Measurements from ENCODE around the gene CYP46A1. TPM values are rescaled to one million over a fixed set of nuclear protein-coding genes. Genes with fewer than 3 reads are reported as not detected.

Gene CYP46A1
- total RNA-seq, 4 donors from 2014 or later = 0.13 to 2.5 TPM; not detected in 2

GRCh38 chr14:99756796-99757195 lies 72.7 kb downstream of the CYP46A1 start:
- H3K27ac ChIP-seq = peak overlapping the region in 2 of 4 donors; percentile 41 to 76
- no peak overlapping the region for H3K4me3 ChIP-seq
- peaks cover 0 to 49% (median 2%) of the 10 kb centered on the region in 4 donors for H3K4me1 ChIP-seq
- peak in 1 of 3 donors; percentile 37 for DNase-seq
- H3K9me3 ChIP-seq = no peaks in the 10 kb centered on the region
- TF ChIP-seq, protein P1, sequence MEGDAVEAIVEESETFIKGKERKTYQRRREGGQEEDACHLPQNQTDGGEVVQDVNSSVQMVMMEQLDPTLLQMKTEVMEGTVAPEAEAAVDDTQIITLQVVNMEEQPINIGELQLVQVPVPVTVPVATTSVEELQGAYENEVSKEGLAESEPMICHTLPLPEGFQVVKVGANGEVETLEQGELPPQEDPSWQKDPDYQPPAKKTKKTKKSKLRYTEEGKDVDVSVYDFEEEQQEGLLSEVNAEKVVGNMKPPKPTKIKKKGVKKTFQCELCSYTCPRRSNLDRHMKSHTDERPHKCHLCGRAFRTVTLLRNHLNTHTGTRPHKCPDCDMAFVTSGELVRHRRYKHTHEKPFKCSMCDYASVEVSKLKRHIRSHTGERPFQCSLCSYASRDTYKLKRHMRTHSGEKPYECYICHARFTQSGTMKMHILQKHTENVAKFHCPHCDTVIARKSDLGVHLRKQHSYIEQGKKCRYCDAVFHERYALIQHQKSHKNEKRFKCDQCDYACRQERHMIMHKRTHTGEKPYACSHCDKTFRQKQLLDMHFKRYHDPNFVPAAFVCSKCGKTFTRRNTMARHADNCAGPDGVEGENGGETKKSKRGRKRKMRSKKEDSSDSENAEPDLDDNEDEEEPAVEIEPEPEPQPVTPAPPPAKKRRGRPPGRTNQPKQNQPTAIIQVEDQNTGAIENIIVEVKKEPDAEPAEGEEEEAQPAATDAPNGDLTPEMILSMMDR (IDR thresholded peaks at IDR 0.05) = no peak
- TF ChIP-seq POLR2A (IDR thresholded peaks at IDR 0.05) = no peak
- H3K36me3 ChIP-seq = no peaks in the 10 kb centered on the region
- no peaks in the 10 kb centered on the region for H3K27me3 ChIP-seq

DNA sequence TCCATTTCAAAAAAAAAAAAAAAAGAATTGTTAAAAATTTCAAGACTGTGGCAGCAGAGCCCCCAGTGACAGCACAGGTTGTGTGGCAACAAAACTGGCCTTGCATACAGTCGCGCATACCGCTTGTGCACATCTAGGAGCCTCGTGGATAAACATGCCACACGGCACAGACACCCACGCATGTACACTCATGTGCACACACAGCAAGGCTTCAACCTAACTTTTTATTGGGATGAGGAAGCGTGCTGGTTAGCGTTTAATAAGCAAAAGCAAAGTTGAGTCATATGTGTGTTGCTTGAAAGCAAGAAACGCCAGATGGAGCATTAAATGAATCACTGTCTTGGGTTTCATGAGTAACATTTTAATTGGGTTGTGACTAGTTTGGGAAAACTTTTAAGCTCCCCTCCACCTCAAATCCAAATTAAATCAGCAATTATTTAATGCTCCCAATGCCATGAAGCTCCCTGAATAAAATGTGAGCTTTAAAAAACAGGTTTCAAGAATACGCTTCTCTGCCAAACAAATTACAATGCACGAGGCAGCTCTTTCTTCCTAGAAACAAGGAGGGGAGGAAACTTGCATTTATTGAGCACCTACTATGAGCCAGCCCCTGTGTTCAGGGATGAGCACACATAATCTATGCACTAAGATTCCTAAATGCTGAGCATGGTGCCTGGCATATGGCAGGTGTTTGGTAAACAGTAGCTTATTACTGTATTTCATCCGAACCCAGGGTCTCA lies 73.4 kb downstream of the CYP46A1 start:
- Histone ChIP-seq H3K4me3 (no peak overlapping the region), H3K36me3 (no peaks in the 10 kb centered on the region), H3K9me3 (no peaks in the 10 kb centered on the region), H3K27me3 (no peaks in the 10 kb centered on the region), H3K4me1 (peaks cover 0 to 44% (median 2%) of the 10 kb centered on the region in 4 donors), H3K27ac (peak overlapping the region in 2 of 4 donors; percentile 50 to 76)
- TF ChIP-seq, protein P1 (IDR thresholded peaks at IDR 0.05) = no peak
- TF ChIP-seq POLR2A (IDR thresholded peaks at IDR 0.05) = no peak
- DNase-seq = peak in 1 of 3 donors; percentile 21

- no peaks in the 10 kb centered on the region for H3K9me3 ChIP-seq
- H3K4me3 ChIP-seq = no peak overlapping the region
- TF ChIP-seq, protein P1 (IDR thresholded peaks at IDR 0.05) = no peak
- no peak for TF ChIP-seq POLR2A (IDR thresholded peaks at IDR 0.05)
- DNase-seq = peak in 1 of 3 donors; percentile 39
- H3K36me3 ChIP-seq = no peaks in the 10 kb centered on the region
- peaks cover 0 to 36% (median 2%) of the 10 kb centered on the region in 4 donors for H3K4me1 ChIP-seq
- H3K27ac ChIP-seq = peak overlapping the region in 2 of 4 donors; percentile 50 to 76
- H3K27me3 ChIP-seq = no peaks in the 10 kb centered on the region
Measured at GRCh38 chr14:99758121-99758821, 74.2 kb downstream of the CYP46A1 start.

GRCh38 chr14:99758872-99759545 lies 74.9 kb downstream of the CYP46A1 start:
- peaks cover 0 to 31% (median 2%) of the 10 kb centered on the region in 4 donors for H3K4me1 ChIP-seq
- H3K27ac ChIP-seq = peak overlapping the region in 1 of 4 donors; percentile 76
- H3K4me3 ChIP-seq = no peak overlapping the region
- H3K27me3 ChIP-seq = no peaks in the 10 kb centered on the region
- TF ChIP-seq POLR2A (IDR thresholded peaks at IDR 0.05) = no peak
- TF ChIP-seq, protein P1 (IDR thresholded peaks at IDR 0.05) = no peak
- no peaks in the 10 kb centered on the region for H3K9me3 ChIP-seq
- peak in 1 of 3 donors; percentile 33 for DNase-seq
- no peaks in the 10 kb centered on the region for H3K36me3 ChIP-seq

DNA sequence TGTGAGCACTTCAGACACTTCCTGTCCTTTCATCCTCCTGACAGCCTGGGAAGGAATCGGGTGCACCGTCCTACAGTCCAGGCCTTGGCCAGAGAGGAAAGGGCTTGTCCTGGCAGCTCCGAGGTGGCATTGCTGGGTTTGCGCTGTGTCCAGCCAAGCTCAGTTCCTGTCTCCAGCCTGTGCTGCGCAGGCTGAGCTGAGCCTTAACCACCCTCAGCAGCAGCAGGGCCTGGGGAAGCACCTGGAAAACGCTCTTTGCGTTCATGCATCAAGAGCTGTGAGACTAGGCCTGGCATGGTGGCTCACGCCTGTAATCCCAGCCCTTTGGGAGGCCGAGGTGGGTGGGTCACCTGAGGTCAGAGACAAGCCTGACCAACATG lies 75.4 kb downstream of the CYP46A1 start:
- Histone ChIP-seq H3K4me3 (no peak overlapping the region), H3K27me3 (no peaks in the 10 kb centered on the region), H3K9me3 (no peaks in the 10 kb centered on the region), H3K36me3 (no peaks in the 10 kb centered on the region), H3K4me1 (peaks cover 0 to 29% (median 2%) of the 10 kb centered on the region in 4 donors), H3K27ac (peak overlapping the region in 1 of 4 donors; percentile 76)
- peak in 1 of 3 donors; percentile 31 for DNase-seq
- TF ChIP-seq, protein P1 (IDR thresholded peaks at IDR 0.05) = no peak
- no peak for TF ChIP-seq POLR2A (IDR thresholded peaks at IDR 0.05)

All from Peyer's patch (tissue), 4 donors.